ENCODE results near the gene AFP. TPM values are rescaled to one million over a fixed set of nuclear protein-coding genes. Genes with fewer than 3 reads are reported as not detected.

The AFP gene
- total and polyA plus RNA-seq, 2 of the 4 experiments (the other 2 are of a cell fraction) = 0.87 to 1.3 TPM

- Histone ChIP-seq H2AFZ (replicated peaks; ENCODE audit: low read length, poor library complexity) (no peak overlapping the region), H4K8ac (ENCODE audit: low read depth in 2 of 2, low read length in 2 of 2) (no peak overlapping the region), H3K79me1 (ENCODE audit: low read depth in 1 of 2, low read length in 2 of 2) (no peaks in the 10 kb centered on the region), H3K27me3 (ENCODE audit: control insufficient read depth, insufficient read depth, low read length) (no peaks in the 10 kb centered on the region), H4K20me1 (ENCODE audit: insufficient read depth, low read length) (no peaks in the 10 kb centered on the region), H3K9me3 (ENCODE audit: control insufficient read depth, insufficient read depth, low read length) (no peaks in the 10 kb centered on the region), H3K36me3 (ENCODE audit: control insufficient read depth, insufficient read depth, low read length) (no peaks in the 10 kb centered on the region), H2BK20ac (ENCODE audit: low read depth, low read length) (no peak overlapping the region), H3K4ac (ENCODE audit: low read depth, low read length) (no peak overlapping the region), H3K18ac (ENCODE audit: low read depth, low read length) (no peak overlapping the region), H3K14ac (replicated peaks; ENCODE audit: low read depth, low read length) (no peak overlapping the region), H2AK5ac (ENCODE audit: low read depth, low read length) (no peak overlapping the region), H3K56ac (ENCODE audit: extremely low read depth, insufficient read depth, low read length) (no peak overlapping the region), H3K4me3 (ENCODE audit: insufficient read depth, low read depth, low read length) (no peak overlapping the region), H3K27ac (ENCODE audit: insufficient read depth, low read length) (no peak overlapping the region), H2BK5ac (ENCODE audit: low read depth, low read length, poor library complexity, severe bottlenecking) (no peak overlapping the region), H3K4me2 (ENCODE audit: low read depth, low read length) (no peak overlapping the region), H2BK120ac (ENCODE audit: low read depth, low read length) (no peak overlapping the region), H2AK9ac (replicated peaks; ENCODE audit: low read depth, low read length, poor library complexity) (no peak overlapping the region), H3K23ac (ENCODE audit: low read depth, low read length) (no peak overlapping the region), H2BK15ac (ENCODE audit: low read depth, low read length) (no peak overlapping the region), H3K9ac (ENCODE audit: low read depth, low read length) (no peak overlapping the region), H4K5ac (ENCODE audit: low read depth, low read length) (no peak overlapping the region), H3K9me1 (ENCODE audit: insufficient read depth, low read length) (no peaks in the 10 kb centered on the region), H4K91ac (ENCODE audit: insufficient read depth, low read depth, low read length) (no peak overlapping the region), H3K4me1 (ENCODE audit: control insufficient read depth, insufficient read depth, low read length) (peaks cover 3% of the 10 kb centered on the region)
- intact Hi-C loops (cut with micrococcal nuclease) = loop anchor here (5.0 kb wide), 1 partner anchor 110 kb away; no protein-coding TSS in a partner anchor
- TF ChIP-seq RCOR1 (IDR thresholded peaks at IDR 0.05; ENCODE audit: insufficient replicate concordance, low read length) (no peak), ELK1 (IDR thresholded peaks at IDR 0.05; ENCODE audit: borderline replicate concordance, low read depth, low read length) (no peak), CTCF (conservative IDR thresholded peaks at IDR 0.05; ENCODE audit: low read depth, low read length) (no peak), MAFK (IDR thresholded peaks at IDR 0.05; ENCODE audit: low read depth, low read length) (no peak), SMC3 (IDR thresholded peaks at IDR 0.05; ENCODE audit: low read depth, low read length) (no peak), MXI1 (IDR thresholded peaks at IDR 0.05; ENCODE audit: borderline replicate concordance, low read depth, low read length) (no peak), NFE2L2 (IDR thresholded peaks at IDR 0.05; ENCODE audit: low read depth, low read length) (no peak), BHLHE40 (IDR thresholded peaks at IDR 0.05; ENCODE audit: low read depth, low read length) (no peak), MAZ (IDR thresholded peaks at IDR 0.05; ENCODE audit: borderline replicate concordance, low read depth, low read length) (no peak), RAD21 (IDR thresholded peaks at IDR 0.05; ENCODE audit: low read length) (no peak), CHD1 (IDR thresholded peaks at IDR 0.05; ENCODE audit: low read depth, low read length) (no peak), POLR2A (IDR thresholded peaks at IDR 0.05; ENCODE audit: low read depth, low read length) (no peak), USF2 (IDR thresholded peaks at IDR 0.05; ENCODE audit: low read depth, low read length) (no peak)
- ATAC-seq (ENCODE audit: low read depth) = no peak
- POLR2A ChIA-PET (ENCODE audit: unreplicated experiment) = no interaction called here
- CTCF ChIA-PET = no interaction called here
- in situ Hi-C loops (cut with MboI; ENCODE audit: low sequenced_read_pairs) = no loop called here
- no peak for DNase-seq
- WGBS, 2 experiments (ENCODE audit: extremely low coverage in 2 of 2, insufficient read length in 1 of 2) = 57% methylated on average over 1 of the region's 4 CpGs; no CpG with 5 or more reads in 1 of the 2 experiments
- dilution Hi-C loops (cut with HindIII; ENCODE audit: low sequenced_read_pairs, unreplicated experiment) = no loop called here
- no TSS peak for BruUV-seq (replicated peaks)
Measured at GRCh38 chr4:73451981-73452747, 16.1 kb downstream of the AFP start.
